OCI-LY7 (cell line): Measurements from ENCODE around the gene GPRC5B.
A peak's percentile ranks its signal among the peaks of the same experiment; 100 is the strongest.

ENCODE experiments used
- EZH2phosphoT487 ChIP-seq: fragments of 200-600 bp; sonication (generic); IDR thresholded peaks from 2 replicates; pipeline ENCODE4 v1.6.1; 2018; ENCODE audit warnings: low read depth, borderline replicate concordance, mild to moderate bottlenecking, mixed run types, antibody characterized with exemption, low read length, moderate library complexity, mixed read lengths
- TF ChIP-seq, protein P1 (sequence below): fragments of 200-600 bp; sonication (generic); conservative IDR thresholded peaks from 2 replicates; pipeline ENCODE4 v1.5.1; 2014; ENCODE audit warnings: mild to moderate bottlenecking, antibody characterized with exemption, low read length, moderate library complexity, mixed read lengths

DNA sequence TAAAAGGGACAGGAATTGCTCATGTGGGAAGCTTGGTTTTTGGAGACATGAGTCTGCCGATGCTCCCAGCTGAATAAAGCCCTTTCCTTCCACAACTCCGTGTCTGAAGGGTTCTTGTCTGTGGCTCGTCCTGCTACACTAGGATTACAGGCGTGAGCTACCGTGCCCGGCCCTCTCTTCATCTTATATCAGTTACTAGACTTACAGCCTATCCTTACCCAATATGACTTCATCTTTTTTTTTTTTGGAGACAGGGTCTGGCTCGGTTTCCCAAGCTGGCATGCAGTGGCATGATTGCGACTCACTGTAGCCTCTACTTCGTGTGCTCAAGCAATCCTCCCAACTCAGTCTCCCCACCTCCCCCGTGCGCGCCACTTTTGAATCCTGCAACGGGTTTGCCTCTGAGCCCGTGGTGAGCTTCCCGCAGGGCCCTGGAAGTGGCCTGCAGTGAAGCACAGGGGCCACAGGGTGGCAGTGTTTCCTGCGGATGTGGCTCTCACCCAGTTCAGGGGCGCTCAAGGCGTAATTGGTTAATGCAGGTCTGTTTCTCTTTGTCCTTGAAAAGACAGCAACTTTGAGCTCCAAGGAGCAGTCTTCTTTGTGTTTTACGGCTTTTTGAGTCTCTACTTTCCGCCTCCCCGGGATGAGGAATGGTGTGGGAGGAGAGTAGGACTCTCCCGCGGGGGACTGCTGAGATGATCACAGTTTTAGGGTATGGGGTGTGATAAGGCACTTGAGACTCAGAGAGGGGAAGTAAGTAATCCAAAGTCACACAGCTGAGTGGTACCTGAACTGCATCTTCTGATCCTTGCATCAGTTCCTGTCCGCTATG is 22.7 kb upstream of the GPRC5B start:
- TF ChIP-seq, protein P1, sequence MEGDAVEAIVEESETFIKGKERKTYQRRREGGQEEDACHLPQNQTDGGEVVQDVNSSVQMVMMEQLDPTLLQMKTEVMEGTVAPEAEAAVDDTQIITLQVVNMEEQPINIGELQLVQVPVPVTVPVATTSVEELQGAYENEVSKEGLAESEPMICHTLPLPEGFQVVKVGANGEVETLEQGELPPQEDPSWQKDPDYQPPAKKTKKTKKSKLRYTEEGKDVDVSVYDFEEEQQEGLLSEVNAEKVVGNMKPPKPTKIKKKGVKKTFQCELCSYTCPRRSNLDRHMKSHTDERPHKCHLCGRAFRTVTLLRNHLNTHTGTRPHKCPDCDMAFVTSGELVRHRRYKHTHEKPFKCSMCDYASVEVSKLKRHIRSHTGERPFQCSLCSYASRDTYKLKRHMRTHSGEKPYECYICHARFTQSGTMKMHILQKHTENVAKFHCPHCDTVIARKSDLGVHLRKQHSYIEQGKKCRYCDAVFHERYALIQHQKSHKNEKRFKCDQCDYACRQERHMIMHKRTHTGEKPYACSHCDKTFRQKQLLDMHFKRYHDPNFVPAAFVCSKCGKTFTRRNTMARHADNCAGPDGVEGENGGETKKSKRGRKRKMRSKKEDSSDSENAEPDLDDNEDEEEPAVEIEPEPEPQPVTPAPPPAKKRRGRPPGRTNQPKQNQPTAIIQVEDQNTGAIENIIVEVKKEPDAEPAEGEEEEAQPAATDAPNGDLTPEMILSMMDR, result peak; percentile 94
- TF ChIP-seq EZH2phosphoT487, result no peak
